SK-N-SH treated with all-trans-retinoic acid at 6 μM for 48 hours (cell line): ENCODE data around the gene UCK1.
A peak's percentile ranks its signal among the peaks of the same experiment; 100 is the strongest.

ENCODE experiments used
- ATAC-seq: fragments of 200-7000 bp; cut with Tn5 transposase; 3 replicates; pipeline ENCODE4 v1.9.1; 2020; ENCODE audit warnings: mild to moderate bottlenecking, moderate library complexity
- ARNTL ChIP-seq: fragments of 450-650 bp; formaldehyde crosslinking; IDR thresholded peaks from 2 replicates; pipeline ENCODE4 v1.5.0; 2020; ENCODE audit warnings: low read depth, mild to moderate bottlenecking, moderate library complexity, borderline replicate concordance
- BACH2 ChIP-seq: fragments of 250-450 bp; sonication (Bioruptor Pico); IDR thresholded peaks from 2 replicates; pipeline ENCODE4 v1.9.0; 2021; ENCODE audit warnings: mild to moderate bottlenecking, borderline replicate concordance
- CREB5 ChIP-seq: fragments of 250-450 bp; sonication (Bioruptor Pico); IDR thresholded peaks from 2 replicates; pipeline ENCODE4 v1.5.1; 2020; ENCODE audit warnings: low read depth, mild to moderate bottlenecking, moderate library complexity
- CSDC2 ChIP-seq: fragments of 250-450 bp; sonication (Bioruptor Pico); IDR thresholded peaks from 2 replicates; pipeline ENCODE4 v1.5.0; 2020; ENCODE audit warnings: mild to moderate bottlenecking, moderate library complexity
- CSRNP3 ChIP-seq: fragments of 250-450 bp; sonication (Bioruptor Pico); IDR thresholded peaks from 2 replicates; pipeline ENCODE4 v1.5.1; 2021; ENCODE audit warnings: mild to moderate bottlenecking, moderate library complexity
- ESRRG ChIP-seq: fragments of 250-450 bp; sonication (Bioruptor Pico); IDR thresholded peaks from 2 replicates; pipeline ENCODE4 v1.6.1; 2021; ENCODE audit warnings: mild to moderate bottlenecking
- GLIS3 ChIP-seq: fragments of 250-450 bp; sonication (Bioruptor Pico); IDR thresholded peaks from 2 replicates; pipeline ENCODE4 v1.5.0; 2020; ENCODE audit warnings: mild to moderate bottlenecking, moderate library complexity
- ISL1 ChIP-seq: fragments of 250-450 bp; sonication (Bioruptor Pico); IDR thresholded peaks from 2 replicates; pipeline ENCODE4 v2.1.2; 2022; ENCODE audit warnings: mild to moderate bottlenecking, moderate library complexity
- OSR1 ChIP-seq: fragments of 250-450 bp; sonication (Bioruptor Pico); IDR thresholded peaks from 2 replicates; pipeline ENCODE4 v1.8.0; 2022; ENCODE audit warnings: moderate library complexity, mild to moderate bottlenecking, inconsistent platforms
- PATZ1 ChIP-seq: fragments of 250-450 bp; sonication (Bioruptor Pico); IDR thresholded peaks from 2 replicates; pipeline ENCODE4 v1.8.0; 2020; ENCODE audit warnings: mild to moderate bottlenecking, moderate library complexity, borderline replicate concordance
- POU6F1 ChIP-seq: fragments of 250-450 bp; sonication (Bioruptor Pico); IDR thresholded peaks from 2 replicates; pipeline ENCODE4 v1.8.0; 2021; ENCODE audit warnings: low read depth, mild to moderate bottlenecking, moderate library complexity, borderline replicate concordance
- PPARA ChIP-seq: fragments of 250-450 bp; sonication (Bioruptor Pico); IDR thresholded peaks from 2 replicates; pipeline ENCODE4 v1.5.0; 2020; ENCODE audit warnings: mild to moderate bottlenecking, borderline replicate concordance
- RARB ChIP-seq: fragments of 250-450 bp; sonication (Bioruptor Pico); IDR thresholded peaks from 2 replicates; pipeline ENCODE4 v1.8.0; 2021; ENCODE audit warnings: mild to moderate bottlenecking, moderate library complexity
- SNAI2 ChIP-seq: fragments of 250-450 bp; sonication (Bioruptor Pico); IDR thresholded peaks from 2 replicates; pipeline ENCODE4 v1.5.0; 2020; ENCODE audit warnings: mild to moderate bottlenecking, moderate library complexity
- TCF4 ChIP-seq: fragments of 250-450 bp; sonication (Bioruptor Pico); IDR thresholded peaks from 2 replicates; pipeline ENCODE4 v1.8.0; 2021; ENCODE audit warnings: mild to moderate bottlenecking, moderate library complexity, borderline replicate concordance
- TOX ChIP-seq: fragments of 250-450 bp; sonication (Bioruptor Pico); IDR thresholded peaks from 2 replicates; pipeline ENCODE4 v1.8.0; 2021; ENCODE audit warnings: mild to moderate bottlenecking, moderate library complexity, borderline replicate concordance
- TSHZ2 ChIP-seq: fragments of 250-450 bp; sonication (Bioruptor Pico); IDR thresholded peaks from 2 replicates; pipeline ENCODE4 v1.5.0; 2020; ENCODE audit warnings: mild to moderate bottlenecking, moderate library complexity
- ZC3H10 ChIP-seq: fragments of 250-450 bp; sonication (Bioruptor Pico); IDR thresholded peaks from 2 replicates; pipeline ENCODE4 v1.5.1; 2021; ENCODE audit warnings: mild to moderate bottlenecking, moderate library complexity
- ZFP3 ChIP-seq: fragments of 250-450 bp; sonication (Bioruptor Pico); IDR thresholded peaks from 2 replicates; pipeline ENCODE4 v1.5.0; 2020; ENCODE audit warnings: mild to moderate bottlenecking, moderate library complexity
- ZFP30 ChIP-seq: fragments of 450-650 bp; formaldehyde crosslinking; IDR thresholded peaks from 2 replicates; pipeline ENCODE4 v1.5.0; 2022; ENCODE audit warnings: mild to moderate bottlenecking, moderate library complexity
- ZNF565 ChIP-seq: fragments of 450-650 bp; formaldehyde crosslinking; conservative IDR thresholded peaks from 2 replicates; pipeline ENCODE4 v1.5.0; 2020; ENCODE audit warnings: low read depth, mild to moderate bottlenecking, moderate library complexity
- ZNF70 ChIP-seq: fragments of 450-650 bp; formaldehyde crosslinking; IDR thresholded peaks from 2 replicates; pipeline ENCODE4 v1.5.0; 2020; ENCODE audit warnings: mild to moderate bottlenecking, moderate library complexity
- ZNF8 ChIP-seq: fragments of 450-650 bp; formaldehyde crosslinking; IDR thresholded peaks from 2 replicates; pipeline ENCODE4 v1.5.0; 2020; ENCODE audit warnings: mild to moderate bottlenecking, moderate library complexity

The UCK1 gene

GRCh38 chr9:131476777-131477345, 54.2 kb downstream of the UCK1 start:
- ATAC-seq: no peak
- TF ChIP-seq OSR1 (CRISPR knock-in tag) (no peak), ZC3H10 (CRISPR knock-in tag) (no peak), RARB (CRISPR knock-in tag) (no peak), PPARA (CRISPR knock-in tag) (no peak), ZFP30 (no peak), TSHZ2 (CRISPR knock-in tag) (no peak), TOX (no peak), ZNF8 (CRISPR knock-in tag) (no peak), GLIS3 (CRISPR knock-in tag) (no peak), CSDC2 (CRISPR knock-in tag) (no peak), BACH2 (no peak), SNAI2 (CRISPR knock-in tag) (no peak), ESRRG (CRISPR knock-in tag) (no peak)

GRCh38 chr9:131475956-131476776, 54.9 kb downstream of the UCK1 start:
- no peak for TF ChIP-seq ARNTL (CRISPR knock-in tag)
- TF ChIP-seq ISL1 (CRISPR knock-in tag): no peak
- no peak for TF ChIP-seq ZNF8 (CRISPR knock-in tag)
- no peak for TF ChIP-seq POU6F1 (CRISPR knock-in tag)
- no peak for TF ChIP-seq TCF4 (CRISPR knock-in tag)
- TF ChIP-seq ZFP30: no peak
- TF ChIP-seq ZNF565 (CRISPR knock-in tag): no peak
- TF ChIP-seq CSRNP3 (CRISPR knock-in tag): no peak
- TF ChIP-seq OSR1 (CRISPR knock-in tag): no peak
- TF ChIP-seq GLIS3 (CRISPR knock-in tag): no peak
- no peak for TF ChIP-seq ZFP3 (CRISPR knock-in tag)
- no peak for TF ChIP-seq CSDC2 (CRISPR knock-in tag)
- no peak for TF ChIP-seq SNAI2 (CRISPR knock-in tag)
- no peak for TF ChIP-seq ZNF70 (CRISPR knock-in tag)
- ATAC-seq: peak; percentile 10; the same call in 1 of the 3 replicates

GRCh38 chr9:131475111-131475955, 55.7 kb downstream of the UCK1 start:
- ATAC-seq: no peak
- TF ChIP-seq BACH2 (no peak), ZC3H10 (CRISPR knock-in tag) (no peak), CSRNP3 (CRISPR knock-in tag) (no peak), PPARA (CRISPR knock-in tag) (no peak), OSR1 (CRISPR knock-in tag) (no peak), PATZ1 (no peak), CREB5 (CRISPR knock-in tag) (no peak), SNAI2 (CRISPR knock-in tag) (no peak), POU6F1 (CRISPR knock-in tag) (no peak), TCF4 (CRISPR knock-in tag) (no peak)
